ENCODE results near the gene ANKRD6. TPM values are rescaled to one million over a fixed set of nuclear protein-coding genes. Genes with fewer than 3 reads are reported as not detected.
"Not testable (repeated sequence)": the region's sequence is repeated elsewhere in the genome, so short reads cannot be mapped to it uniquely, and the experiment has no call there.

Gene ANKRD6
- total RNA-seq, 8 experiments from 2014 or later = 2.6 to 52.4 (median 33.7) TPM

DNA sequence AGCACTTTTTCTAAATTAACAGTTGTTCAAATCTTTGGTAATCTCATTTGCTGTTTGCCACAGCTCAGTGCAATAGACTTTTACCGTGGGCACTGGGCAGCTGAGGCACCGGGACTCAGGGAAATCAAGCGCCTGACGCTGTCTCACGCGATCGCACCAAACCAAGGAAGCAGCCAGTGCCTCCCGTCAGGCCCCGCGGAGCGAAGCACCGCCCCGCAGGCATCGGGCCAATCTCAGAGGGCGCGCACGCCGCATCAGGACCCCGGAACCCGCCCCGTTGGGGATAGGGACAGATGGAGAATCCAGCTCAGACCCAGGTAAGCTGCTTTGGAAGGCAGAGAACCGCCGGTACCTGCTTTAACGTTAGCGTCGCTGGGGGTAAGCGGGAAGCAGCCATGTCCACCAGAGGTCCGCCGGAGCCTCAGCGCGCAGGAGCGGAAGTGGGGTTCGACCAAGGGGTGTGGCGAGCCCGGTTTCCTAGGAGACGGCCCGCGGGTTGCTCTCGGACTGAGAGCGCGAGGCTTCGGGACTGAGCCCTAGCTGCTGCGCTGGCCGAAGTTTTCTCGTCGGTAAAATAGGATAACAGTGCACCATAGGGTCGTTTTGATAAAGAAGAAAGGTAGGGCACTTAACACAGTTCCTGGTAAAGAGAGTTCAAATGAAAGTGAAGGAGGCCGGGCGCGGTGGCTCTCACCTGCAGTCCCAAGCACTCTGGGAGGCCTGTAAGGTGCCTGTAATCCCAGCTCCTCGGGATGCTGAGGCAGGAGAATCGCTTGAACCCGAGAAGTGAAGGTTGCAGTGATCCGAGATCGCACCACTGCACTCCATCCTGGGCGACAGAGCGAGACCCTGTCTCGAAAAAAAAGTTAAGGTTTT, 205.6 kb downstream of the ANKRD6 start, which contains the start of gene LYRM2:
TSS of gene LYRM2 (minus strand) at position 428 of the 876 bp plus-strand sequence. CDS start at position 397, 31 bp downstream.
- peak within 1 kb of the TSS; percentile 60 to 99 (median 88) for H3K4me3 ChIP-seq
- peak; percentile 95 to 99 (median 96) for ATAC-seq (replicated peaks in 6 of 8)
- in situ Hi-C loops (cut with MboI; ENCODE audit: low pct_unique_long_range_greater_than_20kb in 2 of 9, low sequenced_read_pairs in 9 of 9, unreplicated experiment in 9 of 9) = loop anchor here in 1 of 9 experiments (25.0 kb wide), 1 partner anchor 201 kb away; the partner anchor contains the start of gene ANKRD6
- 0 to 6% (median 0%) methylated on average over 1 to 34 of the region's 58 CpGs for WGBS, 10 experiments
- peaks cover 17 to 23% of the 10 kb centered on the region in 2 donors for H3K4me1 ChIP-seq (replicated peaks in 1 of 2)
- H3K27ac ChIP-seq = peak within 1 kb of the TSS; percentile 88 to 93

DNA sequence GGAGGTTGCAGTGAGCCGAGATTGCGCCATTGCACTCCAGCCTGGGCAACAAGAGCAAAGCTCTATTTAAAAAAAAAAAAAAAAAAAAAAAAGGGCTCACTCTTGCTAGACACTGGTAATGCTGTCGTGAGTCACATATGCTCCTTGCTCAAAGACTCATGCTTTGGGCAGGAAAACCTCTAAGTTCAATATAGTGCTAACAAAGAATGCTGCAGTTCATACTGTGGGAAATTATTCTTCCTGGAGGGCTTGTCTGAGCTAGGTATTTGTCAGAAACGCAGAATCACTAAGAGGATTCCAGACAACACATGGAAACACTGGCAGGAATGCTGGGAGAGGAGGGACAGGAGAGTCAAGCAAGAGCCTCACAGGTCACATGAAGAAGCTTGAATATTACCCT, 207.9 kb downstream of the ANKRD6 start:
- no peak overlapping the region for H3K27ac ChIP-seq

GRCh38 chr6:89641581-89641980, 208.6 kb downstream of the ANKRD6 start:
- 97 to 100% (median 100%) methylated on average over 1 to 3 of the region's 3 CpGs; no CpG with 5 or more reads in 5 of the 10 experiments for WGBS, 10 experiments
- not testable (repeated sequence) for H3K27ac ChIP-seq

More for the DNA sequence above, 207.9 kb downstream of the ANKRD6 start:
- H3K4me1 ChIP-seq (replicated peaks in 1 of 2) = peaks cover 21 to 23% of the 10 kb centered on the region in 2 donors
- 17 to 97% (median 80%) methylated on average over 1 to 4 of the region's 4 CpGs; no CpG with 5 or more reads in 1 of the 10 experiments for WGBS, 10 experiments
- no peak for ATAC-seq (replicated peaks in 6 of 8)
- no peak overlapping the region for H3K4me3 ChIP-seq
- in situ Hi-C loops (cut with MboI; ENCODE audit: low pct_unique_long_range_greater_than_20kb in 2 of 9, low sequenced_read_pairs in 9 of 9, unreplicated experiment in 9 of 9) = loop anchor here in 1 of 9 experiments (25.0 kb wide), 1 partner anchor 204 kb away; the partner anchor contains the start of gene ANKRD6

DNA sequence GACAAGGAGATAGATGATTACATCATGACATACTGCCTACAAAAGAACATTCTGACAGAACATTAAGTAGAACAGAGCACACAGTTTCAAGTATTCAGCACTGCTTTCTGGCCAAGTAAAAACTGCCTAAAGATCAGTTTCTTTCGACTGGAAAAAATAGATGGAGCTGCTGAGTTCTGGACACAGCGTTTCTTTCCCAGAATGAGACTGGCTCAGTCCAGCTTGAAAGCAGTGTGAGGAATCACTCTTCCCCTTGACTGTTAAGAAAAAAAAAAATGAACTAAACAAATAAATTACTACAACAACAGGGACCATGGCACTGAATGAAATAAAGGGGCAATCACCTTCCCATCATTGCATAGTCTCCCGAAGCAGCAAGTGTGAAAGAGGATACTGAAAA, 210.0 kb downstream of the ANKRD6 start:
- peak in 4 of 8 experiments; percentile 1 to 16 (median 4) for ATAC-seq (replicated peaks in 6 of 8)
- no peak overlapping the region for H3K4me3 ChIP-seq
- H3K27ac ChIP-seq = peak overlapping the region in 1 of 2 donors; percentile 62
- 33 to 100% (median 62%) methylated on average over 1 to 3 of the region's 3 CpGs; no CpG with 5 or more reads in 2 of the 10 experiments for WGBS, 10 experiments
- in situ Hi-C loops (cut with MboI; ENCODE audit: low pct_unique_long_range_greater_than_20kb in 2 of 9, low sequenced_read_pairs in 9 of 9, unreplicated experiment in 9 of 9) = loop anchor here in 1 of 9 experiments (25.0 kb wide), 1 partner anchor 206 kb away; the partner anchor contains the start of gene ANKRD6
- peaks cover 18 to 19% of the 10 kb centered on the region in 2 donors for H3K4me1 ChIP-seq (replicated peaks in 1 of 2)

More at GRCh38 chr6:89641581-89641980, 208.6 kb downstream of the ANKRD6 start:
- in situ Hi-C loops (cut with MboI; ENCODE audit: low pct_unique_long_range_greater_than_20kb in 2 of 9, low sequenced_read_pairs in 9 of 9, unreplicated experiment in 9 of 9) = loop anchor here in 1 of 9 experiments (25.0 kb wide), 1 partner anchor 204 kb away; the partner anchor contains the start of gene ANKRD6
- ATAC-seq (replicated peaks in 6 of 8); H3K4me3 ChIP-seq: not testable (repeated sequence)
- peaks cover 21 to 23% of the 10 kb centered on the region in 2 donors for H3K4me1 ChIP-seq (replicated peaks in 1 of 2)

GRCh38 chr6:89643406-89643805, 210.5 kb downstream of the ANKRD6 start:
- 17 to 100% (median 30%) methylated on average over 1 to 3 of the region's 3 CpGs; no CpG with 5 or more reads in 3 of the 10 experiments for WGBS, 10 experiments
- no peak overlapping the region for H3K4me3 ChIP-seq
- in situ Hi-C loops (cut with MboI; ENCODE audit: low pct_unique_long_range_greater_than_20kb in 2 of 9, low sequenced_read_pairs in 9 of 9, unreplicated experiment in 9 of 9) = loop anchor here in 1 of 9 experiments (25.0 kb wide), 1 partner anchor 206 kb away; the partner anchor contains the start of gene ANKRD6
- H3K4me1 ChIP-seq (replicated peaks in 1 of 2) = peaks cover 18 to 19% of the 10 kb centered on the region in 2 donors
- H3K27ac ChIP-seq = peak overlapping the region in 1 of 2 donors; percentile 62
- peak in 1 of 8 experiments; percentile 2 for ATAC-seq (replicated peaks in 6 of 8)

DNA sequence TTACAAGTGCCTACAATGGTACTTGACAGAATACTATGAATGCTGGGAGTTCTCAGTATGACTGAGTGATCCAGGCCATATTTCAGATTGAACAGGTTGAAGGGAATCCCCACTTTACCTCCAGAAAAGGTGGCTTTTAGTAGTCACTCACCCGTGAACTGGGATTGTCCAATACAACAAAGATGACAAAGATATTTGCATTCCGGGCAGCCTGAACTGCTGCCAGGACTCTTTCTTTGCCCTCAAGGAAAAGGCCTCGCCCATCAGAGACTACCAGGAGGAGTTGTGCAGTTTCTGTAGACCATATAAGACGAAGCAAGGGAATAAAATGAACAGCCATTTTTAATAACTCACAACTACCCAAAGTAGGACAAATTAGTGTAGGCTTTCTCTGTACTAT, 211.9 kb downstream of the ANKRD6 start:
- Histone ChIP-seq H3K4me3 (no peak overlapping the region), H3K4me1 (replicated peaks in 1 of 2) (peaks cover 14 to 19% of the 10 kb centered on the region in 2 donors), H3K27ac (no peak overlapping the region)
- WGBS, 10 experiments = 38 to 91% (median 80%) methylated on average over 1 to 4 of the region's 4 CpGs; no CpG with 5 or more reads in 3 of the 10 experiments
- ATAC-seq (replicated peaks in 6 of 8) = peak in 3 of 8 experiments; percentile 76 to 85 (median 79)
- in situ Hi-C loops (cut with MboI; ENCODE audit: low pct_unique_long_range_greater_than_20kb in 2 of 9, low sequenced_read_pairs in 9 of 9, unreplicated experiment in 9 of 9) = loop anchor here in 1 of 9 experiments (25.0 kb wide), 1 partner anchor 208 kb away; the partner anchor contains the start of gene ANKRD6

DNA sequence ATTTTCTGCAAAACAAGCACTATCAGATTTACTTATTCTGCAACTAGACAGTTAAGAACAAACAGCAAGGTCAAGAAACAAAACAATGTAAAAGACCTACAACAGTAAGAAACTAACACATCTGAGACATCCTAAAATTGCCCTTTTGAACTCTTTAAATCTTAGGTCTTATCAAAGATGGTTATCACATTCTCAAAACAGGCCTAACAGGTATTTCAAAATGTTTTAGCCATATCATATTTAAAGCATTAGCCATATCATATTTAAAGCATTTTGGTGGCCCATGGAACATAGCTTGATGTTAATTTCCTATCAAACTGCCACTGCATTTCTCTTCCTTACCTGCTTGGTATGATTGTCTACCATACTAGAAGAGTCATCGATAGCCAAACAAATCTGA, 216.7 kb downstream of the ANKRD6 start:
- in situ Hi-C loops (cut with MboI; ENCODE audit: low pct_unique_long_range_greater_than_20kb in 2 of 9, low sequenced_read_pairs in 9 of 9, unreplicated experiment in 9 of 9) = loop anchor here in 1 of 9 experiments (25.0 kb wide), 1 partner anchor 212 kb away; the partner anchor contains the start of gene ANKRD6
- ATAC-seq (replicated peaks in 6 of 8) = no peak
- 83 to 100% (median 86%) methylated on average over 1 of the region's 1 CpG; no CpG with 5 or more reads in 5 of the 10 experiments for whole genome bisulfite sequencing, 10 experiments
- Histone ChIP-seq H3K27ac (no peak overlapping the region), H3K4me3 (no peak overlapping the region), H3K4me1 (replicated peaks in 1 of 2) (no peaks in the 10 kb centered on the region)

DNA sequence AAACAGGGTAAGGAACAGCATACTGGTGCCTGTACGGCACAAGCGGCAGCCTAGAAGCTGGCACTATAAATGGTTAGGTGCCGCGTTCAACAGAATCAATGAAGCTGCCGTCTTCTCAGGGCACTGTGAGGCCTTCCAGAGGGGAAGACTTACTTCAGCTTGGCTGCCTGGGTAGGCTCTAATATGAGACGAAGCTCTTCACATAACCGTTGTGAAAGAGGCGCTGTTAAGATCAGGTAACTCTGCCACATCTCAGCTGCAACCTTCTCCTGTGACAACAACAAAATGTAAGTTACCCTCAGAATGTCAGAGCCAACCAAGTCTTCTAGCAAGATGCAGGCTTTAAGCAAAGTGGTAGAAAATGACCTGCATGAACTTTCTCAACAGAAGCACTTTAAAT, 217.6 kb downstream of the ANKRD6 start:
- no peak overlapping the region for H3K27ac ChIP-seq
- 88 to 100% (median 96%) methylated on average over 1 to 8 of the region's 8 CpGs; no CpG with 5 or more reads in 2 of the 10 experiments for WGBS, 10 experiments
- in situ Hi-C loops (cut with MboI; ENCODE audit: low pct_unique_long_range_greater_than_20kb in 2 of 9, low sequenced_read_pairs in 9 of 9, unreplicated experiment in 9 of 9) = no loop called here

GRCh38 chr6:89655122-89655521, 222.2 kb downstream of the ANKRD6 start:
- Histone ChIP-seq H3K4me3 (no peak overlapping the region), H3K27ac (no peak overlapping the region), H3K4me1 (replicated peaks in 1 of 2) (no peaks in the 10 kb centered on the region)
- 67 to 100% (median 100%) methylated on average over 1 to 2 of the region's 2 CpGs; no CpG with 5 or more reads in 1 of the 10 experiments for WGBS, 10 experiments
- no peak for ATAC-seq (replicated peaks in 6 of 8)
- in situ Hi-C loops (cut with MboI; ENCODE audit: low pct_unique_long_range_greater_than_20kb in 2 of 9, low sequenced_read_pairs in 9 of 9, unreplicated experiment in 9 of 9) = no loop called here

More for the DNA sequence above, 217.6 kb downstream of the ANKRD6 start:
- no peak for ATAC-seq (replicated peaks in 6 of 8)
- Histone ChIP-seq H3K4me1 (replicated peaks in 1 of 2) (no peaks in the 10 kb centered on the region), H3K4me3 (no peak overlapping the region)

DNA sequence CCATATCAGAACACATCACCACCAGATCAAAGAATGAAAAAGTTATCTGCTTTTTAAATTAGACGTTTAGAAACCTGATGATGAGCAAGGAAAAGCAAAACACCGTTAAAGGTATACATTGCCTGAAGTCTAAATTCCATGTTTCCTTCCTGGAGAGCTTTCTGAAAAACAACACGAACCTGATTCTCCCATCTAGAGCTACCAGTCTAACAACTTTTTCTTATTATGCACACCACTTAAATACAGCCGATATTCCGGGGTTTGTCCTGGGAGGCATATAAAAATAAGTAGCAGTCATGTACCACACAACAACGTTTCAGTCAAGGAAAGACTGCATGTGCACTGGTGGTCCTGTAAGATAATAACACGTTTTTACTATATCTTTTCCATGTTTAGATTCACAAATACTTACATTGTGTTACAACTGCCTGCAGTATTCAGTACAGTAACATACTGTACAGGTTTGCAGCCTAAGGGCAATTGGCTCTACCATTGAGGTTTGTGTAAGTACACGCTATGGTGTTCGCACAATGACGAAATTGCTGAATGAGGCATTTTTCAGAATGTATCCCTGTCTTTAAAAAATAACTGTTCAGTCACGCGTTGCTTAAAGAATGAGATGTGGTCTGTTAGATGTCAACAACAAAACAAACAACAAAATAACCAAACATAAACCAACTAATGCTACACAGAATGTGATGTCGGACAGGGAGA, 224.7 kb downstream of the ANKRD6 start:
- 78 to 100% (median 92%) methylated on average over 2 to 13 of the region's 13 CpGs for WGBS, 10 experiments
- no peak for ATAC-seq (replicated peaks in 6 of 8)
- Histone ChIP-seq H3K27ac (no peak overlapping the region), H3K4me3 (no peak overlapping the region), H3K4me1 (replicated peaks in 1 of 2) (no peaks in the 10 kb centered on the region)
- in situ Hi-C loops (cut with MboI; ENCODE audit: low pct_unique_long_range_greater_than_20kb in 2 of 9, low sequenced_read_pairs in 9 of 9, unreplicated experiment in 9 of 9) = no loop called here

DNA sequence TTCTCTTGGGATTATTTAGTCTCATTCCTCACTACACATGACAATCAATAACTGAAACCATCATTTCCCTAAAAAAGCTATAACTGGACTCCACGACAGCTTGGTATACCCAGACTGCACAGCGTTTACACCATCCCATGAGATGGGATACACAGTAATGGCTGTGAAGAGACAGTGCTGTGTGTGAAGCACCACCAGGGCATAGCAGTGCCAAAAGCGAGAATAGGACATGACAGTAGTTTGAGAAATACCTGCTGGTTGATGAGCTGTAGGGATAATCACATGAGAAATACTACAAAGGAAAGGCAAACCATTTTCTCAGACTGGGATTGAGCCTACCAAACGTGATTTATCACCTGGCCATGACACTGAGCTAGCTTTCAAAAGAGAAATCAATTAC, 228.0 kb downstream of the ANKRD6 start:
- no peak for ATAC-seq (replicated peaks in 6 of 8)
- Histone ChIP-seq H3K27ac (no peak overlapping the region), H3K4me1 (replicated peaks in 1 of 2) (no peaks in the 10 kb centered on the region), H3K4me3 (no peak overlapping the region)
- in situ Hi-C loops (cut with MboI; ENCODE audit: low pct_unique_long_range_greater_than_20kb in 2 of 9, low sequenced_read_pairs in 9 of 9, unreplicated experiment in 9 of 9) = no loop called here
- WGBS, 10 experiments = 68 to 100% (median 92%) methylated on average over 1 to 4 of the region's 4 CpGs; no CpG with 5 or more reads in 1 of the 10 experiments

DNA sequence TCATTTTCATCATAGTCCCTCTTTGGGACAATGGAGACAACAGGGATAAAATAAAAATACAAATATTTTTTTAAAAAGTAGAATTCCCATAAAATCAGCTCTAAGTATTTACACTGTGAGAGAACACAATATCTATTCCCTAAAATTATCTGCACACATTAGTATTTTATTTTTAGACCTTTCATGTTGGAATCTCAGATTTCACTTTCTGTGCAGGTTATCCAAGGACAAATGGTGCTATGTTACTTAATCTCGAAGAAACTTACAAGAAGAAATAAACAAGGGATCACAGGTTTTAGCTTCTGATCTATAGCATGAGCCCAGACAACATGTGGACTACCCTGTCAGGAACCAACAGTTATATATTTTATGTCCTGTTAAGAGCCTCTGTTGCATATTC, 228.6 kb downstream of the ANKRD6 start:
- Histone ChIP-seq H3K4me1 (replicated peaks in 1 of 2) (no peaks in the 10 kb centered on the region), H3K27ac (no peak overlapping the region), H3K4me3 (no peak overlapping the region)
- ATAC-seq (replicated peaks in 6 of 8) = no peak
- WGBS, 10 experiments = 60 to 100% (median 100%) methylated on average over 1 of the region's 1 CpG; no CpG with 5 or more reads in 1 of the 10 experiments
- in situ Hi-C loops (cut with MboI; ENCODE audit: low pct_unique_long_range_greater_than_20kb in 2 of 9, low sequenced_read_pairs in 9 of 9, unreplicated experiment in 9 of 9) = no loop called here

Data from motor neuron (in vitro differentiated cells).